Measurements from ENCODE around the gene USP11.

Gene USP11

GRCh38 chrX:47204970-47205369, 27.8 kb upstream of the USP11 start:
- no peak for DNase-seq

GRCh38 chrX:47206316-47206715, 26.5 kb upstream of the USP11 start:
- DNase-seq = no peak

GRCh38 chrX:47208108-47208507, 24.7 kb upstream of the USP11 start:
- no peak for DNase-seq

GRCh38 chrX:47209508-47210238, 23.1 kb upstream of the USP11 start:
- no peak for DNase-seq

GRCh38 chrX:47210661-47211425, 22.0 kb upstream of the USP11 start:
- DNase-seq = no peak

GRCh38 chrX:47212381-47213293, 20.2 kb upstream of the USP11 start:
- DNase-seq = no peak

GRCh38 chrX:47214435-47215077, 18.3 kb upstream of the USP11 start:
- no peak for DNase-seq

GRCh38 chrX:47215291-47215900, 17.4 kb upstream of the USP11 start:
- DNase-seq = no peak

- DNase-seq = no peak
Observed at GRCh38 chrX:47216393-47216925, 16.4 kb upstream of the USP11 start.

GRCh38 chrX:47217121-47217851, 15.5 kb upstream of the USP11 start:
- DNase-seq = peak; percentile 4

- peak; percentile 3 for DNase-seq
Observed at GRCh38 chrX:47217852-47218279, 14.9 kb upstream of the USP11 start.

GRCh38 chrX:47218280-47218919, 14.4 kb upstream of the USP11 start, which contains the start of gene CDK16:
TSS of gene CDK16 (plus strand) at chrX:47218681. CDS start at chrX:47223558, 4,877 bp downstream.
- peak; percentile 5 for DNase-seq

- DNase-seq = no peak
Observed at GRCh38 chrX:47218920-47219815, 13.6 kb upstream of the USP11 start.

- DNase-seq = no peak
Observed at GRCh38 chrX:47221756-47222155, 11.1 kb upstream of the USP11 start.

GRCh38 chrX:47222751-47223350, 10.0 kb upstream of the USP11 start:
- no peak for DNase-seq

- DNase-seq = no peak
Observed at GRCh38 chrX:47223476-47224250, 9.1 kb upstream of the USP11 start.

- no peak for DNase-seq
Observed at GRCh38 chrX:47224266-47224895, 8.4 kb upstream of the USP11 start.

GRCh38 chrX:47224896-47225290, 7.9 kb upstream of the USP11 start:
- no peak for DNase-seq
